ENCODE results near the gene LRIG3.

LRIG3 gene

GRCh38 chr12:58920102-58920960, at the start of gene LRIG3:
Gene LRIG3, minus strand, starts transcription at chr12:58920504. Its CDS starts 269 bp downstream, at chr12:58920235.
- DNase-seq = peak; percentile 95

- DNase-seq = no peak
Measured at GRCh38 chr12:58969237-58969636, 48.9 kb upstream of the LRIG3 start.

GRCh38 chr12:58967561-58967960, 47.3 kb upstream of the LRIG3 start:
- DNase-seq = peak; percentile 97

- DNase-seq = peak; percentile 73
Measured at GRCh38 chr12:58966939-58967338, 46.6 kb upstream of the LRIG3 start.

GRCh38 chr12:58965568-58965967, 45.3 kb upstream of the LRIG3 start:
- no peak for DNase-seq

GRCh38 chr12:58963844-58964243, 43.5 kb upstream of the LRIG3 start:
- no peak for DNase-seq

- no peak for DNase-seq
Measured at GRCh38 chr12:58961906-58962305, 41.6 kb upstream of the LRIG3 start.

GRCh38 chr12:58961166-58961565, 40.9 kb upstream of the LRIG3 start:
- DNase-seq = no peak

- peak; percentile 31 for DNase-seq
Measured at GRCh38 chr12:58959639-58960300, 39.5 kb upstream of the LRIG3 start.

GRCh38 chr12:58957298-58957697, 37.0 kb upstream of the LRIG3 start:
- DNase-seq = no peak

GRCh38 chr12:58955849-58956248, 35.5 kb upstream of the LRIG3 start:
- DNase-seq = no peak

- no peak for DNase-seq
Measured at GRCh38 chr12:58954002-58954401, 33.7 kb upstream of the LRIG3 start.

GRCh38 chr12:58950739-58951100, 30.4 kb upstream of the LRIG3 start:
- DNase-seq = peak; percentile 68

GRCh38 chr12:58949954-58950738, 29.8 kb upstream of the LRIG3 start:
- peak; percentile 90 for DNase-seq

- DNase-seq = no peak
Measured at GRCh38 chr12:58943079-58943478, 22.8 kb upstream of the LRIG3 start.

GRCh38 chr12:58942345-58942744, 22.0 kb upstream of the LRIG3 start:
- no peak for DNase-seq

- no peak for DNase-seq
Measured at GRCh38 chr12:58939399-58940100, 19.2 kb upstream of the LRIG3 start.

- no peak for DNase-seq
Measured at GRCh38 chr12:58938440-58938839, 18.1 kb upstream of the LRIG3 start.

GRCh38 chr12:58934528-58934927, 14.2 kb upstream of the LRIG3 start:
- no peak for DNase-seq

GRCh38 chr12:58932806-58933681, 12.7 kb upstream of the LRIG3 start:
- DNase-seq = no peak

GRCh38 chr12:58931518-58931917, 11.2 kb upstream of the LRIG3 start:
- peak; percentile 24 for DNase-seq

All from DMS53 (cell line).